GM21737 (cell line): ENCODE measurements around the gene RNF130.

Source experiments
- ATAC-seq: cut with Tn5 transposase; IDR thresholded peaks from one replicate; pipeline ENCODE4 v1.9.1; 2021; ENCODE audit warnings: mild to moderate bottlenecking, moderate library complexity; ENCODE audit not compliant: unreplicated experiment

The RNF130 gene

GRCh38 chr5:180086816-180087399 is 15.3 kb upstream of the RNF130 start:
- ATAC-seq, result no peak

GRCh38 chr5:180085837-180086236 is 14.3 kb upstream of the RNF130 start:
- no peak for ATAC-seq

- no peak for ATAC-seq
These were observed 13.3 kb upstream of the RNF130 start for GRCh38 chr5:180084638-180085561.

- no peak for ATAC-seq
These were observed 12.0 kb upstream of the RNF130 start for GRCh38 chr5:180083529-180084060.

GRCh38 chr5:180082633-180083420 is 11.3 kb upstream of the RNF130 start:
- no peak for ATAC-seq

GRCh38 chr5:180081481-180081880 is 9.9 kb upstream of the RNF130 start:
- ATAC-seq, result no peak

- ATAC-seq, result no peak
These were observed 9.1 kb upstream of the RNF130 start for GRCh38 chr5:180080486-180081280.

- no peak for ATAC-seq
These were observed 8.3 kb upstream of the RNF130 start for GRCh38 chr5:180079702-180080466.

- no peak for ATAC-seq
These were observed 6.8 kb upstream of the RNF130 start for GRCh38 chr5:180078348-180078747.

- ATAC-seq, result no peak
These were observed 6.2 kb upstream of the RNF130 start for GRCh38 chr5:180077594-180078284.

- no peak for ATAC-seq
These were observed 4.1 kb upstream of the RNF130 start for GRCh38 chr5:180075703-180076102.

- no peak for ATAC-seq
These were observed 2.9 kb upstream of the RNF130 start for GRCh38 chr5:180074462-180074861.

- ATAC-seq, result no peak
These were observed 997 bp upstream of the RNF130 start for GRCh38 chr5:180072556-180072955.

- ATAC-seq, result no peak
These were observed 643 bp upstream of the RNF130 start for GRCh38 chr5:180072256-180072548.

GRCh38 chr5:180070756-180071530 is 616 bp downstream of the RNF130 start:
- ATAC-seq, result no peak

- no peak for ATAC-seq
These were observed 1.8 kb downstream of the RNF130 start for GRCh38 chr5:180069589-180070247.

- ATAC-seq, result no peak
These were observed 3.0 kb downstream of the RNF130 start for GRCh38 chr5:180068519-180069090.

- ATAC-seq, result no peak
These were observed 3.6 kb downstream of the RNF130 start for GRCh38 chr5:180067986-180068385.
